HEK293T (cell line): ENCODE results near the gene FAM20C.

Experiments
- CTCF ChIA-PET: fragments of 350-600 bp; formaldehyde crosslinking; extraction: SDS; loops from one replicate; lab custom pipeline; 2021; ENCODE audit warnings: antibody characterized with exemption, inconsistent platforms; lab: Yijun Ruan, JAX
- POLR2A ChIA-PET: fragments of 350-600 bp; formaldehyde crosslinking; extraction: SDS; loops from one replicate; lab custom pipeline; 2020; ENCODE audit warnings: antibody characterized with exemption, inconsistent platforms; lab: Yijun Ruan, JAX
- DNase-seq: peaks from one replicate; pipeline ENCODE4 v3.0.0; 2012; ENCODE audit warnings: mixed read lengths; ENCODE audit errors: extremely low spot score
- ARNT ChIP-seq: fragments of 450-650 bp; IDR thresholded peaks from 2 replicates; pipeline ENCODE4 v1.6.1; 2017; ENCODE audit warnings: mild to moderate bottlenecking
- BHLHE40 ChIP-seq: fragments of 450-650 bp; IDR thresholded peaks from 2 replicates; pipeline ENCODE4 v1.6.1; 2016; ENCODE audit warnings: mild to moderate bottlenecking, moderate library complexity, borderline replicate concordance
- ELF4 ChIP-seq: fragments of 450-650 bp; IDR thresholded peaks from 2 replicates; pipeline ENCODE4 v1.6.1; 2017; ENCODE audit warnings: antibody characterized with exemption
- FOXK2 ChIP-seq: fragments of 450-650 bp; IDR thresholded peaks from 2 replicates; pipeline ENCODE4 v1.6.1; 2016; ENCODE audit warnings: mild to moderate bottlenecking
- FOXM1 ChIP-seq: fragments of 450-650 bp; IDR thresholded peaks from 2 replicates; pipeline ENCODE4 v1.6.1; 2017; ENCODE audit warnings: mild to moderate bottlenecking, borderline replicate concordance
- HDGF ChIP-seq: fragments of 450-650 bp; IDR thresholded peaks from 2 replicates; pipeline ENCODE4 v1.6.1; 2017; ENCODE audit warnings: antibody characterized with exemption, borderline replicate concordance
- L3MBTL2 ChIP-seq: fragments of 450-650 bp; conservative IDR thresholded peaks from 2 replicates; pipeline ENCODE4 v1.6.1; 2016; ENCODE audit warnings: mild to moderate bottlenecking
- LEF1 ChIP-seq: fragments of 450-650 bp; IDR thresholded peaks from 2 replicates; pipeline ENCODE4 v1.6.1; 2017; ENCODE audit warnings: mild to moderate bottlenecking, borderline replicate concordance
- NFRKB ChIP-seq: fragments of 450-650 bp; IDR thresholded peaks from 2 replicates; pipeline ENCODE4 v1.6.1; 2016; ENCODE audit warnings: mild to moderate bottlenecking, moderate library complexity
- SP1 ChIP-seq: fragments of 450-650 bp; IDR thresholded peaks from 2 replicates; pipeline ENCODE4 v1.6.1; 2017
- SUZ12 ChIP-seq: fragments of 450-650 bp; IDR thresholded peaks from 2 replicates; pipeline ENCODE4 v1.6.1; 2016; ENCODE audit warnings: mild to moderate bottlenecking
- TARDBP ChIP-seq: fragments of 450-650 bp; IDR thresholded peaks from 2 replicates; pipeline ENCODE4 v1.6.1; 2016

Gene FAM20C

GRCh38 chr7:309586-310228, 117.3 kb downstream of the FAM20C start:
- POLR2A ChIA-PET: no interaction called here
- TF ChIP-seq SUZ12 (no peak), ELF4 (no peak), NFRKB (no peak), SP1 (no peak), FOXK2 (no peak), LEF1 (no peak), BHLHE40 (no peak), HDGF (no peak), L3MBTL2 (no peak), ARNT (no peak), TARDBP (no peak), FOXM1 (no peak)
- CTCF ChIA-PET: no interaction called here
- DNase-seq: no peak
